ENCODE data around the gene COLEC12.
A peak's percentile ranks its signal among the peaks of the same experiment; 100 is the strongest.

Gene COLEC12

GRCh38 chr18:500632-501405, at the start of gene COLEC12:
TSS of gene COLEC12 (minus strand) at chr18:500701. CDS start at chr18:500514, 187 bp downstream.
- DNase-seq: no peak

- no peak for DNase-seq
Measured at GRCh38 chr18:549967-550366, 49.5 kb upstream of the COLEC12 start.

- DNase-seq: no peak
Measured at GRCh38 chr18:543447-544078, 43.1 kb upstream of the COLEC12 start.

GRCh38 chr18:533995-534601, 33.6 kb upstream of the COLEC12 start:
- no peak for DNase-seq

- DNase-seq: no peak
Measured at GRCh38 chr18:532632-533031, 32.1 kb upstream of the COLEC12 start.

GRCh38 chr18:532018-532417, 31.5 kb upstream of the COLEC12 start:
- DNase-seq: no peak

GRCh38 chr18:527146-527545, 26.6 kb upstream of the COLEC12 start:
- no peak for DNase-seq

- DNase-seq: no peak
Measured at GRCh38 chr18:526681-527080, 26.2 kb upstream of the COLEC12 start.

- DNase-seq: no peak
Measured at GRCh38 chr18:525036-525797, 24.7 kb upstream of the COLEC12 start.

- no peak for DNase-seq
Measured at GRCh38 chr18:524466-524865, 24.0 kb upstream of the COLEC12 start.

- no peak for DNase-seq
Measured at GRCh38 chr18:523561-523960, 23.1 kb upstream of the COLEC12 start.

GRCh38 chr18:519019-519879, 18.7 kb upstream of the COLEC12 start:
- peak; percentile 46 for DNase-seq

GRCh38 chr18:518081-518480, 17.6 kb upstream of the COLEC12 start:
- no peak for DNase-seq

GRCh38 chr18:515838-516237, 15.3 kb upstream of the COLEC12 start:
- DNase-seq: no peak

- no peak for DNase-seq
Measured at GRCh38 chr18:515156-515815, 14.8 kb upstream of the COLEC12 start.

- DNase-seq: no peak
Measured at GRCh38 chr18:513826-514530, 13.5 kb upstream of the COLEC12 start.

GRCh38 chr18:512957-513356, 12.5 kb upstream of the COLEC12 start:
- DNase-seq: no peak

GRCh38 chr18:508835-509234, 8.3 kb upstream of the COLEC12 start:
- no peak for DNase-seq

- no peak for DNase-seq
Measured at GRCh38 chr18:507636-508035, 7.1 kb upstream of the COLEC12 start.

- no peak for DNase-seq
Measured at GRCh38 chr18:506801-507200, 6.3 kb upstream of the COLEC12 start.

GRCh38 chr18:506264-506663, 5.8 kb upstream of the COLEC12 start:
- DNase-seq: no peak
